ENCODE data around the gene LACC1.

The LACC1 gene

DNA sequence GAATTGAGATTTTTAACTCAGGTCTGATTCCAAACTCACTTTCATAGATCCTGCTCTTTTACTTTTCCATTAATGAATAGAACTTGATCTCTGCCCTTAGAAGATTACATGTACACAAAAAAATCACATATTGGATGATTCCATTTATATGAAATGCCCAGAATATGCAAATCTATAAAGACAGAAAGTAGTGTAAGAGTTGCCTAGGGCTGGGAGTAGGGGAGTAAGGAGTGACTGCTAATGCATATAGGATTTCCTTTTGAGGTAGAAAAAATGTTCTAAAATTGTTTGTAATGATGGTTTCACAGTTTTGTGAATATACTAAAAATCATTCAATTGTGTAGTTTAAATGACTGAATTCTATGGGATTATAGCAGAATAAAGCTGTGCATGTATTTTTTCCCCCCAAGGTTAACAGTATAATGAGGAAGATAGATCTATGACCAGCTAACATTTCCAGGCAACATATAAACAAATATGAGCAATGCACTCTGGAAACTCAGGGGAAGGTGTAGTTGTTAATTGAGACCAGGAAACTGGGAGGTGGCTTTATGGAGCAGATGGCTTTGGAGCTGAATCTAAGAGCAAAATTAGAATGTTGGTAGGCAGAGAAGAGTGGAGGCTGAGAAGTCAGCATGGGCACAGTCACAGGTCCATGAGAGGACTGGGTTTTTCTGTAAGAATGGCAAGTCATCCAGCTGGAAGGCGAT, 41.4 kb downstream of the LACC1 start:
- H3K4me2 ChIP-seq (ENCODE audit: low read depth, low read length, poor library complexity, severe bottlenecking), result no peak overlapping the region
- H3K9me3 ChIP-seq (ENCODE audit: insufficient read depth, low read length), result no peaks in the 10 kb centered on the region
- no peaks in the 10 kb centered on the region for H3K36me3 ChIP-seq (ENCODE audit: low read length)
- no peaks in the 10 kb centered on the region for H3K79me2 ChIP-seq (ENCODE audit: insufficient read depth, low read length)
- no peaks in the 10 kb centered on the region for H3K9me2 ChIP-seq (replicated peaks; ENCODE audit: insufficient read depth, low read length)
- no peaks in the 10 kb centered on the region for H4K20me1 ChIP-seq (ENCODE audit: low read depth, low read length)
- H3K4me3 ChIP-seq (ENCODE audit: insufficient read depth, low read length, poor library complexity, severe bottlenecking), result no peak overlapping the region
- no peak overlapping the region for H2AFZ ChIP-seq (ENCODE audit: low read depth, low read length, severe bottlenecking)
- no peak overlapping the region for H3K27ac ChIP-seq (ENCODE audit: low read depth, low read length)
- no peaks in the 10 kb centered on the region for H3F3A ChIP-seq (ENCODE audit: insufficient read depth)
- H3K27me3 ChIP-seq (ENCODE audit: low read length), result no peaks in the 10 kb centered on the region
- H3K9ac ChIP-seq (ENCODE audit: low read length), result no peak overlapping the region
- TF ChIP-seq, protein P1, sequence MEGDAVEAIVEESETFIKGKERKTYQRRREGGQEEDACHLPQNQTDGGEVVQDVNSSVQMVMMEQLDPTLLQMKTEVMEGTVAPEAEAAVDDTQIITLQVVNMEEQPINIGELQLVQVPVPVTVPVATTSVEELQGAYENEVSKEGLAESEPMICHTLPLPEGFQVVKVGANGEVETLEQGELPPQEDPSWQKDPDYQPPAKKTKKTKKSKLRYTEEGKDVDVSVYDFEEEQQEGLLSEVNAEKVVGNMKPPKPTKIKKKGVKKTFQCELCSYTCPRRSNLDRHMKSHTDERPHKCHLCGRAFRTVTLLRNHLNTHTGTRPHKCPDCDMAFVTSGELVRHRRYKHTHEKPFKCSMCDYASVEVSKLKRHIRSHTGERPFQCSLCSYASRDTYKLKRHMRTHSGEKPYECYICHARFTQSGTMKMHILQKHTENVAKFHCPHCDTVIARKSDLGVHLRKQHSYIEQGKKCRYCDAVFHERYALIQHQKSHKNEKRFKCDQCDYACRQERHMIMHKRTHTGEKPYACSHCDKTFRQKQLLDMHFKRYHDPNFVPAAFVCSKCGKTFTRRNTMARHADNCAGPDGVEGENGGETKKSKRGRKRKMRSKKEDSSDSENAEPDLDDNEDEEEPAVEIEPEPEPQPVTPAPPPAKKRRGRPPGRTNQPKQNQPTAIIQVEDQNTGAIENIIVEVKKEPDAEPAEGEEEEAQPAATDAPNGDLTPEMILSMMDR (IDR thresholded peaks at IDR 0.05; ENCODE audit: insufficient read depth, low read length, poor library complexity, severe bottlenecking), result no peak
- TF ChIP-seq EZH2phosphoT487 (conservative IDR thresholded peaks at IDR 0.05; ENCODE audit: low read length), result no peak

DNA sequence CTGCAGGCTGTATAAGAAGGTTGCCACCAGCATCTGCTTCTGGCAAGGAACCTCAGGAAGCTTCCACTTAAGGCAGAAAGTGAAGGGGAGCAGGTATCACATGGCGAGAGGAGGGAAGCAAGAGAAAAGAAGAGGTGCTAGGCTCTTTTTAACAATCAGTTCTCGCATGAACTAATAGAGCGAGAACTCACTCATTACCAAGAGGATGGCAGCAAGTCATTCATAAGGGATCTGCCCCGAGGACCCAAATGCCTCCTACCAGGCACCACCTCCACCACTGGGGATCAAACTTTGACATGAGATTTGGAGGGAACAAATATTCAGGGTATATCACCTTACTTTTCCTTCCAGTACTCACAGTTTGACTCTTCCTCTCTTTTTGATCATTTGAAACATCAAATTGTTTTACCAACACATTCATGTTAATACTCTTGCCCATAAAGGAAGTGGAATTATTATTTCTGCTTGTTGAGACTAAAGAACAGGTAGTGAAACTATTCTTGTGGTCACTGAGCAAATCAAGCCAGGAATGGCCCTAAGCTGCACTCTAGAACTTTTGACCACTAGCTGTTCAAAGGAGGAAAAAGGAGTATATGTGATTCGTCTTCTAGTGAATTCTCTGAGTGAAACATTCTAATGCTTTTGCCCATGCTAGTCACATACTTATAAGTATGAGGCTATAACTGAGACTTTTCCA, 45.0 kb downstream of the LACC1 start:
- H3K36me3 ChIP-seq (ENCODE audit: low read length), result no peaks in the 10 kb centered on the region
- H3F3A ChIP-seq (ENCODE audit: insufficient read depth), result no peaks in the 10 kb centered on the region
- no peak for TF ChIP-seq EZH2phosphoT487 (conservative IDR thresholded peaks at IDR 0.05; ENCODE audit: low read length)
- TF ChIP-seq, protein P1 (IDR thresholded peaks at IDR 0.05; ENCODE audit: insufficient read depth, low read length, poor library complexity, severe bottlenecking), result no peak
- no peaks in the 10 kb centered on the region for H3K27me3 ChIP-seq (ENCODE audit: low read length)
- H2AFZ ChIP-seq (ENCODE audit: low read depth, low read length, severe bottlenecking), result no peak overlapping the region
- no peaks in the 10 kb centered on the region for H4K20me1 ChIP-seq (ENCODE audit: low read depth, low read length)
- no peaks in the 10 kb centered on the region for H3K9me2 ChIP-seq (replicated peaks; ENCODE audit: insufficient read depth, low read length)
- H3K4me3 ChIP-seq (ENCODE audit: insufficient read depth, low read length, poor library complexity, severe bottlenecking), result no peak overlapping the region
- H3K79me2 ChIP-seq (ENCODE audit: insufficient read depth, low read length), result no peaks in the 10 kb centered on the region
- H3K9ac ChIP-seq (ENCODE audit: low read length), result no peak overlapping the region
- no peaks in the 10 kb centered on the region for H3K9me3 ChIP-seq (ENCODE audit: insufficient read depth, low read length)
- no peak overlapping the region for H3K27ac ChIP-seq (ENCODE audit: low read depth, low read length)
- no peak overlapping the region for H3K4me2 ChIP-seq (ENCODE audit: low read depth, low read length, poor library complexity, severe bottlenecking)

DNA sequence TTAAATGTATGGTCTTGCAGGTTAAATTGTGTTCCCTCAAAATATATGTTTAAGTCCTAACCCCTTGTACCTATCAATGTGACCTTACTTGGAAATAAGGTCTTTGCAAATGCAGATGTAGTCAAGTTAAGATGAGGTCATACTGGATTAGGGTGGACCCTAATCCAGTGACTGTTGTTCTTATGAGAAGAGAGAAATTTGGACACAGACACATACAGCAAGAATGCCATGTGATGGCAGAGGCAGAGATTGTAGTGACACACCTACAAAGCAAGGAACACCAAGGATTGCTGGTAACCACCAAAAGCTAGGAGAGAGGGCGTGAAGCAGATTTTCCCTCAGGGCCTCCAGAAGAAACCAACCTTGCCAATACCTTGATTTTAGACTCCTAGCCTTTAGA, 50.2 kb downstream of the LACC1 start:
- Histone ChIP-seq H3K27me3 (ENCODE audit: low read length) (no peaks in the 10 kb centered on the region), H3K9me3 (ENCODE audit: insufficient read depth, low read length) (no peaks in the 10 kb centered on the region), H4K20me1 (ENCODE audit: low read depth, low read length) (no peaks in the 10 kb centered on the region), H3K27ac (ENCODE audit: low read depth, low read length) (no peak overlapping the region), H2AFZ (ENCODE audit: low read depth, low read length, severe bottlenecking) (no peak overlapping the region), H3K4me3 (ENCODE audit: insufficient read depth, low read length, poor library complexity, severe bottlenecking) (no peak overlapping the region), H3K9me2 (replicated peaks; ENCODE audit: insufficient read depth, low read length) (no peaks in the 10 kb centered on the region), H3F3A (ENCODE audit: insufficient read depth) (no peaks in the 10 kb centered on the region), H3K4me2 (ENCODE audit: low read depth, low read length, poor library complexity, severe bottlenecking) (no peak overlapping the region), H3K36me3 (ENCODE audit: low read length) (no peaks in the 10 kb centered on the region), H3K9ac (ENCODE audit: low read length) (no peak overlapping the region), H3K79me2 (ENCODE audit: insufficient read depth, low read length) (no peaks in the 10 kb centered on the region)
- TF ChIP-seq, protein P1 (IDR thresholded peaks at IDR 0.05; ENCODE audit: insufficient read depth, low read length, poor library complexity, severe bottlenecking), result no peak
- no peak for TF ChIP-seq EZH2phosphoT487 (conservative IDR thresholded peaks at IDR 0.05; ENCODE audit: low read length)
